IPS-20b (cell line): ENCODE results near the gene CHID1.

Source experiments
- H3K27ac ChIP-seq: one replicate; pipeline ENCODE4 v1.5.1; 2013; ENCODE audit warnings: low read length
- H3K27me3 ChIP-seq: 2 replicates; pipeline ENCODE4 v1.6.1; 2013; ENCODE audit warnings: mild to moderate bottlenecking, low read length, inconsistent platforms; ENCODE audit not compliant: insufficient read depth
- H3K36me3 ChIP-seq: 2 replicates; pipeline ENCODE4 v1.6.1; 2013; ENCODE audit warnings: low read depth, mild to moderate bottlenecking, inconsistent platforms, low read length, moderate library complexity; ENCODE audit not compliant: insufficient read depth
- H3K4me1 ChIP-seq: 2 replicates; pipeline ENCODE4 v1.6.1; 2013; ENCODE audit warnings: mild to moderate bottlenecking, control low read depth, inconsistent platforms, low read length, moderate library complexity; ENCODE audit not compliant: insufficient read depth
- H3K4me3 ChIP-seq: 2 replicates; pipeline ENCODE4 v1.5.1; 2013; ENCODE audit warnings: mild to moderate bottlenecking, low read length, inconsistent platforms
- H3K9ac ChIP-seq: 2 replicates; pipeline ENCODE4 v1.6.1; 2013; ENCODE audit warnings: low read depth, mild to moderate bottlenecking, inconsistent platforms, low read length, moderate library complexity
- H3K9me3 ChIP-seq: 2 replicates; pipeline ENCODE4 v1.6.1; 2013; ENCODE audit warnings: mild to moderate bottlenecking, low read depth, low read length, inconsistent platforms; ENCODE audit not compliant: insufficient read depth

The CHID1 gene

GRCh38 chr11:867856-868358, 42.7 kb downstream of the CHID1 start:
- peaks cover 13% of the 10 kb centered on the region; the same call in 1 of the 2 replicates for H3K36me3 ChIP-seq
- H3K9ac ChIP-seq = no peak overlapping the region
- H3K4me1 ChIP-seq = peaks cover 8% of the 10 kb centered on the region; the same call in 1 of the 2 replicates
- H3K4me3 ChIP-seq = no peak overlapping the region
- H3K27ac ChIP-seq = no peak overlapping the region
- no peaks in the 10 kb centered on the region; the same call in 1 of the 2 replicates for H3K27me3 ChIP-seq
- no peaks in the 10 kb centered on the region for H3K9me3 ChIP-seq

GRCh38 chr11:866481-866880, 44.1 kb downstream of the CHID1 start:
- H3K4me3 ChIP-seq = no peak overlapping the region
- peaks cover 13% of the 10 kb centered on the region; the same call in 1 of the 2 replicates for H3K36me3 ChIP-seq
- peaks cover 8% of the 10 kb centered on the region; the same call in 1 of the 2 replicates for H3K4me1 ChIP-seq
- no peaks in the 10 kb centered on the region for H3K27me3 ChIP-seq
- H3K9me3 ChIP-seq = no peaks in the 10 kb centered on the region
- no peak overlapping the region for H3K9ac ChIP-seq
- H3K27ac ChIP-seq = no peak overlapping the region

GRCh38 chr11:865462-866430, 44.9 kb downstream of the CHID1 start:
- no peaks in the 10 kb centered on the region for H3K9me3 ChIP-seq
- H3K9ac ChIP-seq = no peak overlapping the region
- no peaks in the 10 kb centered on the region; the same call in 1 of the 2 replicates for H3K27me3 ChIP-seq
- H3K4me3 ChIP-seq = no peak overlapping the region
- no peak overlapping the region for H3K27ac ChIP-seq
- peaks cover 8% of the 10 kb centered on the region; the same call in 1 of the 2 replicates for H3K4me1 ChIP-seq
- H3K36me3 ChIP-seq = peaks cover 13% of the 10 kb centered on the region; the same call in 1 of the 2 replicates

- no peak overlapping the region for H3K9ac ChIP-seq
- H3K27ac ChIP-seq = no peak overlapping the region
- H3K4me1 ChIP-seq = peaks cover 8% of the 10 kb centered on the region; the same call in 1 of the 2 replicates
- peaks cover 13% of the 10 kb centered on the region; the same call in 1 of the 2 replicates for H3K36me3 ChIP-seq
- H3K9me3 ChIP-seq = no peaks in the 10 kb centered on the region
- H3K4me3 ChIP-seq = no peak overlapping the region
- H3K27me3 ChIP-seq = no peaks in the 10 kb centered on the region; the same call in 1 of the 2 replicates
Measured at GRCh38 chr11:864898-865297, 45.7 kb downstream of the CHID1 start.

GRCh38 chr11:863910-864827, 46.4 kb downstream of the CHID1 start:
- no peaks in the 10 kb centered on the region; the same call in 1 of the 2 replicates for H3K27me3 ChIP-seq
- H3K9me3 ChIP-seq = no peaks in the 10 kb centered on the region
- H3K9ac ChIP-seq = peak overlapping the region; percentile 71; the same call in 1 of the 2 replicates
- peaks cover 11% of the 10 kb centered on the region; the same call in 1 of the 2 replicates for H3K36me3 ChIP-seq
- peaks cover 8% of the 10 kb centered on the region; the same call in 1 of the 2 replicates for H3K4me1 ChIP-seq
- H3K4me3 ChIP-seq = no peak overlapping the region
- no peak overlapping the region for H3K27ac ChIP-seq

GRCh38 chr11:863023-863909, 47.3 kb downstream of the CHID1 start:
- Histone ChIP-seq H3K27ac (no peak overlapping the region), H3K9me3 (no peaks in the 10 kb centered on the region), H3K4me3 (peak overlapping the region; percentile 35; the same call in 1 of the 2 replicates), H3K27me3 (no peaks in the 10 kb centered on the region; the same call in 1 of the 2 replicates), H3K36me3 (peaks cover 3% of the 10 kb centered on the region; the same call in 1 of the 2 replicates), H3K4me1 (peaks cover 8% of the 10 kb centered on the region; the same call in 1 of the 2 replicates), H3K9ac (peak overlapping the region; percentile 71; the same call in 1 of the 2 replicates)

GRCh38 chr11:862696-863022, 48.0 kb downstream of the CHID1 start:
- peak overlapping the region; percentile 35 for H3K4me3 ChIP-seq
- peaks cover 8% of the 10 kb centered on the region; the same call in 1 of the 2 replicates for H3K4me1 ChIP-seq
- no peaks in the 10 kb centered on the region; the same call in 1 of the 2 replicates for H3K27me3 ChIP-seq
- H3K9ac ChIP-seq = peak overlapping the region; percentile 71; the same call in 1 of the 2 replicates
- H3K36me3 ChIP-seq = no peaks in the 10 kb centered on the region
- no peaks in the 10 kb centered on the region for H3K9me3 ChIP-seq
- no peak overlapping the region for H3K27ac ChIP-seq

GRCh38 chr11:862081-862661, 48.4 kb downstream of the CHID1 start:
- no peaks in the 10 kb centered on the region for H3K36me3 ChIP-seq
- H3K27ac ChIP-seq = no peak overlapping the region
- no peaks in the 10 kb centered on the region; the same call in 1 of the 2 replicates for H3K27me3 ChIP-seq
- H3K9me3 ChIP-seq = no peaks in the 10 kb centered on the region
- H3K4me1 ChIP-seq = peaks cover 8% of the 10 kb centered on the region; the same call in 1 of the 2 replicates
- H3K9ac ChIP-seq = peak overlapping the region; percentile 71
- H3K4me3 ChIP-seq = peak overlapping the region; percentile 35

GRCh38 chr11:861105-861479, 49.5 kb downstream of the CHID1 start:
- Histone ChIP-seq H3K4me3 (no peak overlapping the region), H3K9ac (no peak overlapping the region), H3K27ac (no peak overlapping the region), H3K27me3 (no peaks in the 10 kb centered on the region; the same call in 1 of the 2 replicates), H3K9me3 (no peaks in the 10 kb centered on the region), H3K4me1 (peaks cover 8% of the 10 kb centered on the region; the same call in 1 of the 2 replicates), H3K36me3 (no peaks in the 10 kb centered on the region)
